HEK293 (cell line): ENCODE data around the gene WBP4.
"Not testable (repeated sequence)": the region's sequence is repeated elsewhere in the genome, so short reads cannot be mapped to it uniquely, and the experiment has no call there.

ENCODE experiments used
- CTCF ChIA-PET: fragments of 350-600 bp; formaldehyde crosslinking; extraction: SDS; loops from one replicate; lab custom pipeline; 2021; ENCODE audit warnings: antibody characterized with exemption; lab: Yijun Ruan, JAX
- POLR2A ChIA-PET: fragments of 300-600 bp; formaldehyde crosslinking; extraction: SDS; loops from one replicate; lab custom pipeline; 2020; ENCODE audit warnings: antibody characterized with exemption, inconsistent platforms; lab: Yijun Ruan, JAX
- H3K27ac ChIP-seq: fragments of 200-500 bp; sonication (Bioruptor generic); 2 replicates; pipeline ENCODE4 v1.5.1; 2014; ENCODE audit warnings: low read depth, low read length, control low read depth, inconsistent platforms; ENCODE audit errors: extremely low read depth
- H3K36me3 ChIP-seq, 2 experiments: fragments of 200-500 bp in 1 of 2; sonication (Bioruptor generic) in 1 of 2; 1 replicate in 1 of 2; 2 replicates in 1 of 2; pipeline ENCODE4 v1.5.1; 2014 to 2017; ENCODE audit warnings: inconsistent platforms in 2 of 2, low read length in 2 of 2; ENCODE audit not compliant: control insufficient read depth in 2 of 2, insufficient read depth in 1 of 2
- H3K4me1 ChIP-seq: fragments of 200-500 bp; sonication (Bioruptor generic); 2 replicates; pipeline ENCODE4 v1.5.1; 2014; ENCODE audit warnings: mild to moderate bottlenecking, low read length, inconsistent platforms; ENCODE audit not compliant: control insufficient read depth, insufficient read depth
- H3K4me3 ChIP-seq: 2 replicates; pipeline ENCODE4 v1.5.1; 2011; ENCODE audit warnings: low read depth, mild to moderate bottlenecking, control low read depth, low read length, moderate library complexity
- H3K9me3 ChIP-seq: fragments of 200-500 bp; sonication (Bioruptor generic); 2 replicates; pipeline ENCODE4 v1.5.1; 2014; ENCODE audit warnings: low read depth, low read length, inconsistent platforms; ENCODE audit not compliant: control insufficient read depth, insufficient read depth
- GLIS2 ChIP-seq: fragments of 450-650 bp; formaldehyde crosslinking; IDR thresholded peaks from 2 replicates; pipeline ENCODE4 v1.5.1; 2016; ENCODE audit warnings: missing biosample characterization, missing genetic modification characterization
- HOXA7 ChIP-seq: sonication (generic); formaldehyde crosslinking; IDR thresholded peaks from 2 replicates; pipeline ENCODE4 v1.8.1; 2022; ENCODE audit warnings: missing genetic modification reagents, borderline replicate concordance
- HOXD13 ChIP-seq: sonication (generic); formaldehyde crosslinking; IDR thresholded peaks from 2 replicates; pipeline ENCODE4 v1.8.0; 2022; ENCODE audit warnings: missing genetic modification reagents, borderline replicate concordance
- KLF7 ChIP-seq: fragments of 450-650 bp; formaldehyde crosslinking; IDR thresholded peaks from 2 replicates; pipeline ENCODE4 v1.5.1; 2016; ENCODE audit warnings: missing biosample characterization, missing genetic modification characterization, borderline replicate concordance
- MZF1 ChIP-seq: fragments of 450-650 bp; formaldehyde crosslinking; IDR thresholded peaks from 2 replicates; pipeline ENCODE4 v1.5.1; 2017; ENCODE audit warnings: missing biosample characterization, missing genetic modification characterization, borderline replicate concordance
- SETDB1 ChIP-seq: IDR thresholded peaks from one replicate; pipeline ENCODE4 v1.6.1; 2017; ENCODE audit warnings: mild to moderate bottlenecking, low read length, moderate library complexity, mixed read lengths; ENCODE audit not compliant: insufficient read length
- SP2 ChIP-seq: fragments of 450-650 bp; formaldehyde crosslinking; IDR thresholded peaks from 2 replicates; pipeline ENCODE4 v1.5.1; 2016; ENCODE audit warnings: missing biosample characterization, missing genetic modification characterization
- SP3 ChIP-seq: fragments of 450-650 bp; formaldehyde crosslinking; IDR thresholded peaks from 2 replicates; pipeline ENCODE4 v1.5.1; 2016; ENCODE audit warnings: missing biosample characterization, missing genetic modification characterization
- ZBTB6 ChIP-seq: fragments of 450-650 bp; formaldehyde crosslinking; IDR thresholded peaks from 2 replicates; pipeline ENCODE4 v1.5.1; 2017; ENCODE audit warnings: missing biosample characterization, missing genetic modification characterization
- ZBTB7A ChIP-seq: fragments of 450-650 bp; formaldehyde crosslinking; IDR thresholded peaks from 2 replicates; pipeline ENCODE4 v1.5.1; 2016; ENCODE audit warnings: low read depth, missing biosample characterization, missing genetic modification characterization
- ZFP41 ChIP-seq: fragments of 450-650 bp; formaldehyde crosslinking; IDR thresholded peaks from 2 replicates; pipeline ENCODE4 v1.5.1; 2016; ENCODE audit warnings: missing biosample characterization, missing genetic modification characterization, borderline replicate concordance
- ZNF146 ChIP-seq: fragments of 450-650 bp; formaldehyde crosslinking; IDR thresholded peaks from 2 replicates; pipeline ENCODE4 v1.5.1; 2016; ENCODE audit warnings: missing biosample characterization, missing genetic modification characterization
- ZNF155 ChIP-seq: fragments of 450-650 bp; formaldehyde crosslinking; IDR thresholded peaks from 2 replicates; pipeline ENCODE4 v1.5.1; 2016; ENCODE audit warnings: missing biosample characterization, missing genetic modification characterization
- ZNF211 ChIP-seq: fragments of 450-650 bp; formaldehyde crosslinking; IDR thresholded peaks from 2 replicates; pipeline ENCODE4 v1.5.1; 2016; ENCODE audit warnings: low read depth, missing biosample characterization, missing genetic modification characterization
- ZNF23 ChIP-seq: fragments of 450-650 bp; formaldehyde crosslinking; IDR thresholded peaks from 2 replicates; pipeline ENCODE4 v1.5.1; 2016; ENCODE audit warnings: missing biosample characterization, missing genetic modification characterization, borderline replicate concordance
- ZNF239 ChIP-seq: fragments of 450-650 bp; formaldehyde crosslinking; IDR thresholded peaks from 2 replicates; pipeline ENCODE4 v1.5.1; 2016; ENCODE audit warnings: missing biosample characterization, missing genetic modification characterization
- ZNF248 ChIP-seq: fragments of 450-650 bp; formaldehyde crosslinking; IDR thresholded peaks from 2 replicates; pipeline ENCODE4 v1.5.1; 2017; ENCODE audit warnings: missing biosample characterization, missing genetic modification characterization
- ZNF26 ChIP-seq: fragments of 450-650 bp; formaldehyde crosslinking; IDR thresholded peaks from 2 replicates; pipeline ENCODE4 v1.5.1; 2016; ENCODE audit warnings: missing biosample characterization, missing genetic modification characterization
- ZNF350 ChIP-seq: fragments of 450-650 bp; formaldehyde crosslinking; IDR thresholded peaks from 2 replicates; pipeline ENCODE4 v1.5.0; 2017; ENCODE audit warnings: missing biosample characterization, mild to moderate bottlenecking, missing genetic modification characterization
- ZNF416 ChIP-seq: fragments of 450-650 bp; formaldehyde crosslinking; IDR thresholded peaks from 2 replicates; pipeline ENCODE4 v1.5.1; 2016; ENCODE audit warnings: missing biosample characterization, missing genetic modification characterization
- ZNF501 ChIP-seq: fragments of 450-650 bp; formaldehyde crosslinking; IDR thresholded peaks from 2 replicates; pipeline ENCODE4 v1.5.1; 2016; ENCODE audit warnings: missing biosample characterization, missing genetic modification characterization
- ZNF529 ChIP-seq: fragments of 450-650 bp; formaldehyde crosslinking; IDR thresholded peaks from 2 replicates; pipeline ENCODE4 v1.5.1; 2017; ENCODE audit warnings: missing genetic modification characterization, missing biosample characterization; ENCODE audit not compliant: insufficient replicate concordance
- ZNF549 ChIP-seq: fragments of 450-650 bp; IDR thresholded peaks from 2 replicates; pipeline ENCODE4 v1.5.1; 2018; ENCODE audit warnings: missing biosample characterization, missing genetic modification characterization, mild to moderate bottlenecking, inconsistent platforms, moderate library complexity
- ZNF626 ChIP-seq: fragments of 450-650 bp; sonication (Bioruptor Pico); formaldehyde crosslinking; IDR thresholded peaks from 2 replicates; pipeline ENCODE4 v1.5.1; 2018; ENCODE audit warnings: missing biosample characterization, missing genetic modification characterization, inconsistent platforms
- ZNF639 ChIP-seq: fragments of 450-650 bp; formaldehyde crosslinking; IDR thresholded peaks from 2 replicates; pipeline ENCODE4 v1.5.1; 2016; ENCODE audit warnings: missing biosample characterization, missing genetic modification characterization
- ZNF792 ChIP-seq: fragments of 450-650 bp; formaldehyde crosslinking; IDR thresholded peaks from 2 replicates; pipeline ENCODE4 v1.5.1; 2016; ENCODE audit warnings: missing biosample characterization, missing genetic modification characterization
- ZXDB ChIP-seq: fragments of 450-650 bp; formaldehyde crosslinking; IDR thresholded peaks from 2 replicates; pipeline ENCODE4 v1.5.1; 2016; ENCODE audit warnings: missing biosample characterization, missing genetic modification characterization

The WBP4 gene

GRCh38 chr13:41039746-41040145 lies 21.6 kb upstream of the WBP4 start (continued):
- TF ChIP-seq ZNF23 (tag by site-specific recombination) (no peak), ZNF211 (no peak), ZFP41 (tag by site-specific recombination) (no peak), ZNF501 (tag by site-specific recombination) (no peak), ZNF792 (tag by site-specific recombination) (no peak), HOXD13 (CRISPR knock-in tag) (no peak)

GRCh38 chr13:41040584-41041334 lies 20.6 kb upstream of the WBP4 start:
- Histone ChIP-seq H3K9me3 (no peaks in the 10 kb centered on the region), H3K27ac (no peak overlapping the region), H3K36me3 (no peaks in the 10 kb centered on the region), H3K4me3 (no peak overlapping the region), H3K4me1 (no peaks in the 10 kb centered on the region)
- TF ChIP-seq ZNF549 (tag by site-specific recombination) (peak; percentile 28; the same call in 1 of the 2 replicates), SETDB1 (no peak)
- ChIA-PET CTCF (interaction anchor here (1.1 to 1.5 kb wide), 2 partner anchors 14 kb away, joined by 4 to 6 read pairs; no protein-coding TSS in a partner anchor), POLR2A (no interaction called here)

- TF ChIP-seq ZNF146 (tag by site-specific recombination): peak; percentile 90
- CTCF ChIA-PET, H3K4me3 ChIP-seq, H3K27ac ChIP-seq, H3K4me1 ChIP-seq, H3K9me3 ChIP-seq, POLR2A ChIA-PET, H3K36me3 ChIP-seq: not testable (repeated sequence)
Measured at GRCh38 chr13:41042419-41042818, 18.9 kb upstream of the WBP4 start.

GRCh38 chr13:41048640-41049039 lies 12.7 kb upstream of the WBP4 start:
- H3K27ac ChIP-seq: no peak overlapping the region
- no peak overlapping the region for H3K4me3 ChIP-seq
- no peaks in the 10 kb centered on the region for H3K36me3 ChIP-seq
- no peaks in the 10 kb centered on the region for H3K4me1 ChIP-seq
- ChIA-PET CTCF (no interaction called here), POLR2A (no interaction called here)
- H3K9me3 ChIP-seq: no peaks in the 10 kb centered on the region
- no peak for TF ChIP-seq HOXA7
- no peak for TF ChIP-seq MZF1 (tag by site-specific recombination)
- no peak for TF ChIP-seq ZNF26
- TF ChIP-seq ZNF626 (tag by site-specific recombination): no peak
- no peak for TF ChIP-seq GLIS2
- no peak for TF ChIP-seq ZXDB (tag by site-specific recombination)
- TF ChIP-seq ZNF639: no peak
- no peak for TF ChIP-seq ZNF416 (tag by site-specific recombination)
- TF ChIP-seq ZBTB7A (tag by site-specific recombination): no peak
- no peak for TF ChIP-seq ZNF248
- TF ChIP-seq ZNF239 (tag by site-specific recombination): no peak
- no peak for TF ChIP-seq SP2 (tag by site-specific recombination)
- no peak for TF ChIP-seq ZNF350
- no peak for TF ChIP-seq ZNF529 (tag by site-specific recombination)
- no peak for TF ChIP-seq KLF7
- no peak for TF ChIP-seq SP3 (tag by site-specific recombination)
- TF ChIP-seq ZBTB6 (tag by site-specific recombination): no peak
- no peak for TF ChIP-seq ZNF155 (tag by site-specific recombination)
